ENCODE data around the gene EOGT.

Gene EOGT

GRCh38 chr3:68936856-68937255 is 76.6 kb downstream of the EOGT start:
- Histone ChIP-seq H3K27me3 (replicated peaks; ENCODE audit: control insufficient read depth, insufficient read depth, low read length, poor library complexity, severe bottlenecking) (peaks cover 4% of the 10 kb centered on the region), H3K4me1 (ENCODE audit: control insufficient read depth, insufficient read depth, low read length, poor library complexity, severe bottlenecking) (no peaks in the 10 kb centered on the region), H3K4me3 (ENCODE audit: insufficient read depth, low read depth, low read length, poor library complexity, severe bottlenecking) (no peak overlapping the region), H3K36me3 (ENCODE audit: control insufficient read depth, insufficient read depth, low read length) (no peaks in the 10 kb centered on the region), H3K27ac (ENCODE audit: insufficient read depth, low read length, poor library complexity, severe bottlenecking) (no peak overlapping the region), H3K9me3 (ENCODE audit: control insufficient read depth, low read length) (no peaks in the 10 kb centered on the region)
- DNase-seq: no peak

DNA sequence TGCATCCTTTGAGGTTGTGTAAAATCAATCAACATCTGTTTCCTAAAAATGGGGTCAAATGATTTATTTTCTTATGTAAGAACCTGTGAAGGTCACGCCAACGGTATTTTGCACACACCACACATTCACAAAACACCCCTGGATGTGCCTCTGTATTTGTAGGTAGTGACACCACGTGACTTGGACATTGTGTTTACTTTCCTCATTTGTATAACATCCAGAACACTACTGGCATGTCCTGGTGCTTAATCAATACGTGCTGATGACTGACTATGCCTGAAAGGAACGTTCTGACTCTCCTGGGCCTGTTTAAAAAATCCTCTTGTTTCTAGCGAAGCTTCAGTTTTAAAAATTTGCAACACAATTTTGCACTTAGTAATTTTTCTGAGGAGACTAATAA is 77.7 kb downstream of the EOGT start:
- Histone ChIP-seq H3K27ac (ENCODE audit: insufficient read depth, low read length, poor library complexity, severe bottlenecking) (no peak overlapping the region), H3K27me3 (replicated peaks; ENCODE audit: control insufficient read depth, insufficient read depth, low read length, poor library complexity, severe bottlenecking) (peaks cover 11% of the 10 kb centered on the region), H3K36me3 (ENCODE audit: control insufficient read depth, insufficient read depth, low read length) (no peaks in the 10 kb centered on the region), H3K4me3 (ENCODE audit: insufficient read depth, low read depth, low read length, poor library complexity, severe bottlenecking) (no peak overlapping the region), H3K9me3 (ENCODE audit: control insufficient read depth, low read length) (no peaks in the 10 kb centered on the region), H3K4me1 (ENCODE audit: control insufficient read depth, insufficient read depth, low read length, poor library complexity, severe bottlenecking) (no peaks in the 10 kb centered on the region)
- no peak for DNase-seq

- H3K27ac ChIP-seq (ENCODE audit: insufficient read depth, low read length, poor library complexity, severe bottlenecking): no peak overlapping the region
- H3K36me3 ChIP-seq (ENCODE audit: control insufficient read depth, insufficient read depth, low read length): no peaks in the 10 kb centered on the region
- peaks cover 24% of the 10 kb centered on the region for H3K27me3 ChIP-seq (replicated peaks; ENCODE audit: control insufficient read depth, insufficient read depth, low read length, poor library complexity, severe bottlenecking)
- no peaks in the 10 kb centered on the region for H3K4me1 ChIP-seq (ENCODE audit: control insufficient read depth, insufficient read depth, low read length, poor library complexity, severe bottlenecking)
- no peak for DNase-seq
- H3K4me3 ChIP-seq (ENCODE audit: insufficient read depth, low read depth, low read length, poor library complexity, severe bottlenecking): no peak overlapping the region
- no peaks in the 10 kb centered on the region for H3K9me3 ChIP-seq (ENCODE audit: control insufficient read depth, low read length)
These were observed 81.9 kb downstream of the EOGT start for GRCh38 chr3:68931406-68932149.
